Stimulated activated CD8-positive, alpha-beta memory T cell treated with anti-CD3 and anti-CD28 coated beads, Interleukin-2, amount 100 ng/mL, for 48 hours (primary cell): ENCODE measurements around the gene NRDE2.
A peak's percentile ranks its signal among the peaks of the same experiment; 100 is the strongest.

Experiments
- DNase-seq, 2 donors: peaks; one replicate each; pipeline ENCODE4 v3.0.0-alpha.2; 2020; ENCODE audit warnings: low read depth in 2 of 2

Gene NRDE2

GRCh38 chr14:90331497-90332270 lies at the start of gene NRDE2:
Gene NRDE2 (minus strand): TSS chr14:90331941. CDS start chr14:90331904, 37 bp downstream.
- peak; percentile 99 to 100 for DNase-seq

- no peak for DNase-seq
These were observed 49.5 kb upstream of the NRDE2 start for GRCh38 chr14:90381011-90381786.

- no peak for DNase-seq
These were observed 47.4 kb upstream of the NRDE2 start for GRCh38 chr14:90379106-90379505.

- no peak for DNase-seq
These were observed 46.5 kb upstream of the NRDE2 start for GRCh38 chr14:90378249-90378648.

- no peak for DNase-seq
These were observed 44.2 kb upstream of the NRDE2 start for GRCh38 chr14:90375934-90376333.

GRCh38 chr14:90374813-90375212 lies 43.1 kb upstream of the NRDE2 start:
- no peak for DNase-seq

GRCh38 chr14:90373887-90374286 lies 42.1 kb upstream of the NRDE2 start:
- no peak for DNase-seq

- DNase-seq, result no peak
These were observed 37.4 kb upstream of the NRDE2 start for GRCh38 chr14:90368946-90369721.

- DNase-seq, result no peak
These were observed 30.8 kb upstream of the NRDE2 start for GRCh38 chr14:90362558-90362896.

GRCh38 chr14:90361865-90362557 lies 30.3 kb upstream of the NRDE2 start:
- DNase-seq, result no peak

- no peak for DNase-seq
These were observed 26.6 kb upstream of the NRDE2 start for GRCh38 chr14:90358359-90358758.

GRCh38 chr14:90356925-90357324 lies 25.2 kb upstream of the NRDE2 start:
- no peak for DNase-seq

- no peak for DNase-seq
These were observed 24.1 kb upstream of the NRDE2 start for GRCh38 chr14:90355540-90356518.

GRCh38 chr14:90354551-90355298 lies 23.0 kb upstream of the NRDE2 start:
- no peak for DNase-seq

- peak in 1 of 2 donors; percentile 8 for DNase-seq
These were observed 18.0 kb upstream of the NRDE2 start for GRCh38 chr14:90349739-90350138.

- no peak for DNase-seq
These were observed 16.5 kb upstream of the NRDE2 start for GRCh38 chr14:90348270-90348669.

- no peak for DNase-seq
These were observed 13.5 kb upstream of the NRDE2 start for GRCh38 chr14:90345239-90345557.

GRCh38 chr14:90344331-90345238 lies 12.8 kb upstream of the NRDE2 start:
- no peak for DNase-seq

GRCh38 chr14:90342327-90342726 lies 10.6 kb upstream of the NRDE2 start:
- no peak for DNase-seq
